GM23248 (cell line): ENCODE data around the gene ZNF343. TPM values are rescaled to one million over a fixed set of nuclear protein-coding genes. Genes with fewer than 3 reads are reported as not detected.

Experiments used
- DNase-seq: peaks from one replicate; pipeline ENCODE4 v3.0.0-alpha.2; 2015
- H2AFZ ChIP-seq: fragments of 200-600 bp; sonication (generic); 2 replicates; pipeline ENCODE4 v1.6.1; 2016; ENCODE audit warnings: antibody characterized with exemption
- H3F3A ChIP-seq: fragments of 200-600 bp; sonication (generic); 2 replicates; pipeline ENCODE4 v1.6.1; 2016; ENCODE audit warnings: mild to moderate bottlenecking, antibody characterized with exemption, mixed run types; ENCODE audit not compliant: insufficient read depth
- H3K27ac ChIP-seq: fragments of 200-600 bp; sonication (generic); 2 replicates; pipeline ENCODE4 v1.5.1; 2016; ENCODE audit warnings: mild to moderate bottlenecking
- H3K27me3 ChIP-seq: fragments of 200-600 bp; sonication (generic); replicated peaks from 2 replicates; pipeline ENCODE4 v1.6.1; 2016; ENCODE audit warnings: mild to moderate bottlenecking; ENCODE audit not compliant: insufficient read depth
- H3K36me3 ChIP-seq: fragments of 200-600 bp; sonication (generic); 2 replicates; pipeline ENCODE4 v1.6.1; 2016; ENCODE audit warnings: low read depth, mild to moderate bottlenecking
- H3K4me1 ChIP-seq: fragments of 200-600 bp; sonication (generic); 2 replicates; pipeline ENCODE4 v1.6.1; 2016; ENCODE audit warnings: mild to moderate bottlenecking; ENCODE audit not compliant: insufficient read depth
- H3K4me2 ChIP-seq: fragments of 200-600 bp; sonication (generic); one replicate; pipeline ENCODE4 v1.6.1; 2016; ENCODE audit warnings: mild to moderate bottlenecking; ENCODE audit not compliant: unreplicated experiment
- H3K4me3 ChIP-seq: fragments of 200-600 bp; sonication (generic); 2 replicates; pipeline ENCODE4 v1.5.1; 2016; ENCODE audit warnings: mild to moderate bottlenecking
- H3K79me2 ChIP-seq: fragments of 200-600 bp; sonication (generic); 2 replicates; pipeline ENCODE4 v1.6.1; 2016; ENCODE audit warnings: mild to moderate bottlenecking; ENCODE audit not compliant: insufficient read depth
- H3K9ac ChIP-seq: fragments of 200-600 bp; sonication (generic); 2 replicates; pipeline ENCODE4 v1.6.1; 2016; ENCODE audit warnings: mild to moderate bottlenecking
- H3K9me2 ChIP-seq: fragments of 200-600 bp; sonication (generic); 2 replicates; pipeline ENCODE4 v1.6.1; 2016; ENCODE audit warnings: mixed run types, mild to moderate bottlenecking, moderate library complexity; ENCODE audit not compliant: insufficient read depth
- H3K9me3 ChIP-seq: fragments of 200-600 bp; sonication (generic); one replicate; pipeline ENCODE4 v1.6.1; 2017; ENCODE audit warnings: low read depth
- H4K20me1 ChIP-seq: fragments of 200-600 bp; sonication (generic); 2 replicates; pipeline ENCODE4 v1.6.0; 2016; ENCODE audit not compliant: insufficient read depth
- EZH2 ChIP-seq: fragments of 200-600 bp; sonication (generic); IDR thresholded peaks from 2 replicates; pipeline ENCODE4 v1.6.1; 2018; ENCODE audit warnings: antibody characterized with exemption, mild to moderate bottlenecking; ENCODE audit not compliant: insufficient read depth, poor library complexity, severe bottlenecking
- EZH2phosphoT487 ChIP-seq: fragments of 200-600 bp; sonication (generic); IDR thresholded peaks from 2 replicates; pipeline ENCODE4 v1.6.1; 2018; ENCODE audit warnings: antibody characterized with exemption, moderate library complexity, mild to moderate bottlenecking, low read depth; ENCODE audit not compliant: insufficient read depth
- WGBS, 2 experiments: methylation state at CpG; one replicate each; pipeline ENCODE4 v1.1.6; 2015 to 2017; ENCODE audit warnings: low lambda C conversion rate in 2 of 2, low coverage in 1 of 2; ENCODE audit errors: missing lambda C conversion rate in 2 of 2; 5-methylcytosine and 5-hydroxymethylcytosine counted together
- in situ Hi-C: fragments of 300-500 bp; cut with MboI; formaldehyde crosslinking; loops from 2 replicates; pipeline ENCODE4 v1.15.0; 2020
- polyA plus RNA-seq: library from polyadenylated mRNA; unstranded; fragments of >200 nt; fragmentation: Nextera tagmentation; extraction: Ambion mirVana; gene quantifications from 2 replicates; pipeline ENCODE4 v1.2.1, GENCODE V29; 2016
- total RNA-seq: library from RNA; depleted of rRNA; stranded (reverse); fragments of >200 nt; shearing (Covaris generic); gene quantifications from 2 replicates; pipeline ENCODE4 v1.2.3, GENCODE V29; 2014

ZNF343 gene
- total and polyA plus RNA-seq, 2 experiments from 2014 or later: 8.1 to 11.0 TPM

DNA sequence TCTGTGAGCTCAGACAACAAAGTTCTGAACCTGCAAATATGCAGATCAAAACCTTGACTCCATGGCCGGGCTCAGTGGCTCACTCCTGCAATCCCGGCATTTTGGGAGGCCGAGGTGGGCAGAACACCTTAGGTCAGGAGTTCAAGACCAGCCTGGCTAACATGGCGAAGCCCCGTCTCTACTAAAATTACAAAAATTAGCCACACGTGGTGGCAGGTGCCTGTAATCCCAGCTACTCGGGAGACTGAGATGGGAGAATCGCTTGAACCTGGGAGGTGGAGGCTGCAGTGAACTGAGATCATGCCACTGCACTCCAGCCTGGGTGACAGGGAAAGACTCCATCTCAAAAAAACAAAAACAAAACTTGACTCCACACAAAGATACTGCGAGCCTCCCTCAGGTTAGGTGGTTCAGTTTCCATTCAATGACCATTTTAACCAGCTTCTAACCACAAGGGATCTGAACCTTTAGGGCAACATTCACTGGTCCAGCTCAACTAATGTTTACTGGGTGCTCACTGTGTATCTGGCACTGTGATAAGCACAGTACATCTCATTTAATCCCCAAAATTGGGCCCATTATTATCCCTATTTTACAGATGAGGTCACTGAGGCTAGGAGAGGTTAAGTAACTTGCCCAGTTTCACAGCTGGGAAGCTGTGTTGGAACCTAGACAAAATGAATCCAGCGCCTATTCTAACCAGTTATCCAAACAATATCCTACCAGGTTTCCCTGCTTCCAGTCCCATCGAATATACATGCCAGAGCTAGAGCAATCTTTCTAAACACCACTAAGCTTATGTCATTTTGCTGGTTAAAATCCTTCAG is 39.9 kb downstream of the ZNF343 start:
- H3K4me3 ChIP-seq: peak overlapping the region; percentile 89
- no peaks in the 10 kb centered on the region for H3K9me3 ChIP-seq
- peaks cover 25% of the 10 kb centered on the region for H3K4me1 ChIP-seq
- H4K20me1 ChIP-seq: peaks cover 22% of the 10 kb centered on the region; the same call in 1 of the 2 replicates
- no peak overlapping the region for H2AFZ ChIP-seq
- peaks cover 68% of the 10 kb centered on the region for H3K79me2 ChIP-seq
- DNase-seq: peak; percentile 52
- peaks cover 61% of the 10 kb centered on the region for H3F3A ChIP-seq
- peak overlapping the region; percentile 97 for H3K9ac ChIP-seq
- 65 to 73% methylated on average over 11 of the region's 11 CpGs for WGBS, 2 experiments
- H3K27me3 ChIP-seq: no peaks in the 10 kb centered on the region
- H3K36me3 ChIP-seq: peaks cover 42% of the 10 kb centered on the region
- TF ChIP-seq EZH2 (no peak), EZH2phosphoT487 (no peak)
- H3K4me2 ChIP-seq: peak overlapping the region; percentile 80
- H3K9me2 ChIP-seq: no peaks in the 10 kb centered on the region
- in situ Hi-C loops: loop anchor here (10.0 kb wide), 1 partner anchor 264 kb away; no protein-coding TSS in a partner anchor
- H3K27ac ChIP-seq: peak overlapping the region; percentile 87

DNA sequence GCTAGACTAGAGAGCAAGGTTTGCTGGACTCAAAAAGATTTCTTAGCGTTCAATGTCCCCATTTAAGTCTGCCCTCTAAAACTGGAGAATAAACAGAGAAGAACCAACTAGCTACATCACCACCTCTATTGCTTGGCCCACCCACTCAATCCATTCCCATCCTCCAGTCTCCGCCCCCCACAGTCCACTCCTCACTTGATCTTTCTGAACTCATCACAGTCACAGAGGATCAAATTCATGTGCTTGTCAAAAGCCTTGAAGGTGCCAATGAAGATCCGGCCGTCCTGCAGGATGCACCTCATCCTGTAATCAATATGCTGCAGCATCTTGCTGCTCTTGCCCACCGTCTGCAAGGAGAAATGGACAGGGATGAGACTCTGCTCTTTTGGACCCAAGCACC is 41.3 kb downstream of the ZNF343 start:
- Histone ChIP-seq H3K9ac (no peak overlapping the region), H3K4me1 (peaks cover 17% of the 10 kb centered on the region), H3K4me3 (no peak overlapping the region), H3K27me3 (no peaks in the 10 kb centered on the region), H3K9me3 (no peaks in the 10 kb centered on the region), H3K36me3 (peaks cover 54% of the 10 kb centered on the region), H4K20me1 (peaks cover 22% of the 10 kb centered on the region; the same call in 1 of the 2 replicates), H3K9me2 (no peaks in the 10 kb centered on the region), H3K4me2 (no peak overlapping the region), H2AFZ (no peak overlapping the region), H3F3A (peaks cover 56% of the 10 kb centered on the region), H3K27ac (no peak overlapping the region), H3K79me2 (peaks cover 79% of the 10 kb centered on the region)
- 93 to 97% methylated on average over 5 of the region's 5 CpGs for WGBS, 2 experiments
- no peak for TF ChIP-seq EZH2phosphoT487
- TF ChIP-seq EZH2: no peak
- in situ Hi-C loops: loop anchor here (10.0 kb wide), 1 partner anchor 263 kb away; no protein-coding TSS in a partner anchor
- no peak for DNase-seq

DNA sequence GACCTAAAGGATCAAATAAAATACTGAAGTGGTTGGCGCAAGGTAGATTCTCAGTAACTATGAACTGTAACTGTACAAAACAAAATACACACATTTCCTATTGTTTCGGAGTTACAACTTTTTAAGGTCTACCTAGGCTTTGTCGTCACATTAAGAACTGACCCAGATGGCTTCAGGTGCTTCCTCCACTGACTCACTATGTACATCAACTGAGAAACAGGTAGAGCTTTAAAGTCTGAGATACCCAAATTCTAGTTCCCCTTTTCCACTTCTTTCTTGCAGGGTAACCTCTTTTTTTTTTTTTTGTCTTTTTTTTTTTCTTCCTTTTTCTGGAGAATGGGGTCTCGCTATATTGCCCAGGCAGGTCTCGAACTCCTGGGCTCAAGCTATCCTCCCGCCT is 43.6 kb downstream of the ZNF343 start:
- in situ Hi-C loops: loop anchor here (10.0 kb wide), 1 partner anchor 260 kb away; no protein-coding TSS in a partner anchor
- Histone ChIP-seq H3K4me3 (no peak overlapping the region), H3K79me2 (peaks cover 79% of the 10 kb centered on the region), H3K27ac (no peak overlapping the region), H2AFZ (no peak overlapping the region), H3K27me3 (no peaks in the 10 kb centered on the region), H3K4me1 (peaks cover 12% of the 10 kb centered on the region), H3K9me3 (no peaks in the 10 kb centered on the region), H3K9ac (no peak overlapping the region), H4K20me1 (peaks cover 22% of the 10 kb centered on the region; the same call in 1 of the 2 replicates), H3F3A (peaks cover 65% of the 10 kb centered on the region), H3K4me2 (no peak overlapping the region), H3K36me3 (peaks cover 76% of the 10 kb centered on the region), H3K9me2 (no peaks in the 10 kb centered on the region)
- TF ChIP-seq EZH2 (no peak), EZH2phosphoT487 (no peak)
- DNase-seq: no peak
- WGBS, 2 experiments: 94 to 96% methylated on average over 6 of the region's 6 CpGs

DNA sequence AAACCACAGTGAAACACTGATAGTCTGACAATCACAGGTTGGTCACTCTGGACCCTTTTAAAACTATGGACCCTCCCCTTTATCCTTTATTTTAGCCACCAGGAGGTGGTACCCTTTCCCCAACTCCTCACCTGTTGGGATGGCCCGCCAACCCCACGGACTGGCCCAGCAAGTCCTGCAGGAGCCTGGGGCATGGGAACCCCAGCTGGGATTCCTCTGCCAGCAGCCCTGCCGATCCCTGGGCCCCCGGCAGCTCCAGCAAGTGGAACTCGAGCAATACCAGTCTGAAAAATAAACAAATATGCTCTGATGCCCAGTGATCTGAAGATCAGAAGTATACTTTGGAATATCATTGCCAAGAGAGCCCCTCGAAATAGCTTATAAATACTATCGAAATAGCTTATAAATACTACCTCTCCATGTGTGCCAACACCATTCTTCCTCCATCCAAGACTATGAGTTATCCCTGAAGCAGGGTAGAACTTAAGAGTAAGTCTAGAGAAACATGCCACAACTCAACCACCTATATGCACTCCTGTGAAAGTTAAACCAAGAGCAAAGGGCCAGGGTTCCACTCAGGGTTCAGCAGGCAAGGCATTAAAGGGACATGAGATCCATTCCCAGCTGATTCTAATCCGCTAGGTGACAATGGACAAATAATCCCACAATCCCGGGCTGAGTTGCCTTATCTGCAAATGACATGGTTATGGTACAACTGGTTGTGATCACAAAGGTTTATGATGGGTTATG is 44.9 kb downstream of the ZNF343 start:
- Histone ChIP-seq H3K9me3 (no peaks in the 10 kb centered on the region), H3K36me3 (peaks cover 87% of the 10 kb centered on the region), H3K4me1 (peaks cover 9% of the 10 kb centered on the region), H3K4me2 (no peak overlapping the region), H3K9ac (no peak overlapping the region), H4K20me1 (peaks cover 22% of the 10 kb centered on the region; the same call in 1 of the 2 replicates), H3K27me3 (no peaks in the 10 kb centered on the region), H3K27ac (no peak overlapping the region), H2AFZ (no peak overlapping the region), H3F3A (peaks cover 73% of the 10 kb centered on the region), H3K9me2 (no peaks in the 10 kb centered on the region), H3K4me3 (no peak overlapping the region), H3K79me2 (peaks cover 66% of the 10 kb centered on the region)
- in situ Hi-C loops: loop anchor here (10.0 kb wide), 1 partner anchor 259 kb away; no protein-coding TSS in a partner anchor
- 84% methylated on average over 9 of the region's 9 CpGs for WGBS, 2 experiments
- DNase-seq: no peak
- no peak for TF ChIP-seq EZH2
- TF ChIP-seq EZH2phosphoT487: no peak
